Measurements from ENCODE around the gene ANKS1A.

The ANKS1A gene

DNA sequence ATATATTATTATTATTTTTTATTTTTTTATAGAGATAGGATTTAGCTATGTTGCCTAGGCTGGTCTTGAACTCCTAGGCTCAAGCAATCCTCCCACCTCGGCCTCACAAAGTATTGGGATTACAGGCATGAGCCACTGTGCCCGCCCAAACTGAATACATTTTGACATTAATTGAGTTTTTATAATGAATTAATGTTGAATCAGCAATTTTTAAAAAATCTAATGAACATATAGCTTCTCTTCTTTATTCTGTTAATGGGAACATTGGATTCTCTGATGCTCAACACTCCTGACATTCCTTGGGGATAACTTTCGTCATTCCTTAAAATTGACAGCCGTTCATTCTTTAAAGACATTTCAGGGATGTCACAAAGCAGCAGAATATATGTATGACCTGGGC is 52.4 kb downstream of the ANKS1A start:
- no peak overlapping the region for H3K4me3 ChIP-seq (ENCODE audit: control insufficient read depth, low read depth, low read length)
- TF ChIP-seq CTCF (conservative IDR thresholded peaks at IDR 0.05; ENCODE audit: control insufficient read depth, insufficient read depth, low read depth, low read length), result no peak
- no peak for DNase-seq (ENCODE audit: low read depth)

GRCh38 chr6:34945317-34945716 is 56.3 kb downstream of the ANKS1A start:
- no peak for TF ChIP-seq CTCF (conservative IDR thresholded peaks at IDR 0.05; ENCODE audit: control insufficient read depth, insufficient read depth, low read depth, low read length)
- no peak overlapping the region for H3K4me3 ChIP-seq (ENCODE audit: control insufficient read depth, low read depth, low read length)
- DNase-seq (ENCODE audit: low read depth), result no peak

DNA sequence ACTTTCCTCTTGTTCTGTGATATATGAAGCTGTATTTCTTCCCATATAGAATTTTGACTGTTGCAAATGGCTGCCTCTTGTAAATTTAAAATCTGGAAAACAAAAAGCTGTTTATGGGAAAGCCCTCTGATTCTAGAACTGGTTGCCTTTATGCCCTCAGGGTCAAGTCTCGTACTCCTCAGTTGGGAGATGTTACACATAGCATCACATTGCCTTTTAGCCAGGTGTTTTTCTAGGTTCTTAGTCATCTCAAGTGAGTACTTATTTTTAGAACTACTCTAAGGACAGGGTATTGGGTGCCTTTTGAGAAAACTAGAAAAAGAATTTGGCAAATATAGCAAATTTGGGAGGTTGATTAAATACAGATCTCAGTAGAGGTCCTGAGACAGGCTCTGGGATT is 58.5 kb downstream of the ANKS1A start:
- H3K4me3 ChIP-seq (ENCODE audit: control insufficient read depth, low read depth, low read length), result no peak overlapping the region
- no peak for TF ChIP-seq CTCF (conservative IDR thresholded peaks at IDR 0.05; ENCODE audit: control insufficient read depth, insufficient read depth, low read depth, low read length)
- DNase-seq (ENCODE audit: low read depth), result no peak

- no peak overlapping the region for H3K4me3 ChIP-seq (ENCODE audit: control insufficient read depth, low read depth, low read length)
- DNase-seq (ENCODE audit: low read depth), result no peak
- TF ChIP-seq CTCF (conservative IDR thresholded peaks at IDR 0.05; ENCODE audit: control insufficient read depth, insufficient read depth, low read depth, low read length), result no peak
Observed at GRCh38 chr6:34949636-34950035, 60.6 kb downstream of the ANKS1A start.

- no peak for TF ChIP-seq CTCF (conservative IDR thresholded peaks at IDR 0.05; ENCODE audit: control insufficient read depth, insufficient read depth, low read depth, low read length)
- no peak overlapping the region for H3K4me3 ChIP-seq (ENCODE audit: control insufficient read depth, low read depth, low read length)
- no peak for DNase-seq (ENCODE audit: low read depth)
Observed at GRCh38 chr6:34950849-34951248, 61.8 kb downstream of the ANKS1A start.

GRCh38 chr6:34951731-34952130 is 62.7 kb downstream of the ANKS1A start:
- no peak overlapping the region for H3K4me3 ChIP-seq (ENCODE audit: control insufficient read depth, low read depth, low read length)
- no peak for TF ChIP-seq CTCF (conservative IDR thresholded peaks at IDR 0.05; ENCODE audit: control insufficient read depth, insufficient read depth, low read depth, low read length)
- no peak for DNase-seq (ENCODE audit: low read depth)

All from fibroblast of mammary gland (primary cell).